Endothelial cell of umbilical vein (primary cell): ENCODE measurements around the gene THSD4. TPM values are rescaled to one million over a fixed set of nuclear protein-coding genes. Genes with fewer than 3 reads are reported as not detected.

ENCODE experiments used
- BruUV-seq: library from RNA; stranded (reverse); fragments of 400-500 nt; replicated peaks from 2 replicates; lab custom pipeline; 2021; lab: Mats Ljungman, UMichigan
- CTCF ChIA-PET: fragments of 300-600, 350-600 bp; sonication (Branson Sonifier 250); formaldehyde crosslinking; loops from one replicate; lab custom pipeline; 2021; ENCODE audit warnings: antibody characterized with exemption, inconsistent platforms; lab: Charles Lee
- POLR2A ChIA-PET: fragments of 300-600, 350-600 bp; sonication (Branson Sonifier 250); formaldehyde crosslinking; loops from one replicate; lab custom pipeline; 2021; ENCODE audit warnings: antibody characterized with exemption, inconsistent platforms; lab: Charles Lee
- DNase-seq: peaks from one replicate; pipeline ENCODE4 v3.0.0-alpha.2; 2011; ENCODE audit warnings: low read depth, low spot score
- FAIRE-seq: peaks from 2 replicates; lab custom pipeline; 2011; peaks lifted over from hg19 to GRCh38; lab: Jason Lieb, UNC
- H2AFZ ChIP-seq: 2 replicates; pipeline ENCODE4 v1.6.0; 2012; ENCODE audit warnings: low read depth, low read length, control low read depth, inconsistent platforms
- H3K27ac ChIP-seq: 2 replicates; pipeline ENCODE4 v1.5.1; 2011; ENCODE audit warnings: low read depth, mild to moderate bottlenecking, control low read depth, low read length, moderate library complexity; ENCODE audit not compliant: insufficient read depth
- H3K27me3 ChIP-seq, 2 experiments: 2 replicates each; pipeline versions ENCODE4 v1.6.0 to v1.6.1; 2011; ENCODE audit warnings: low read length in 2 of 2, mixed read lengths in 1 of 2; ENCODE audit not compliant: control insufficient read depth in 2 of 2, insufficient read depth in 2 of 2
- H3K36me3 ChIP-seq, 2 experiments: 2 replicates in 1 of 2; 3 replicates in 1 of 2; pipeline ENCODE4 v1.5.1; 2011; ENCODE audit warnings: low read length in 2 of 2, mild to moderate bottlenecking in 1 of 2, moderate library complexity in 1 of 2; ENCODE audit not compliant: control insufficient read depth in 2 of 2, insufficient read depth in 2 of 2; ENCODE audit errors: extremely low read depth in 1 of 2
- H3K4me1 ChIP-seq: 3 replicates; pipeline ENCODE4 v1.5.1; 2011; ENCODE audit warnings: mild to moderate bottlenecking, low read length; ENCODE audit not compliant: control insufficient read depth, insufficient read depth; ENCODE audit errors: extremely low read depth
- H3K4me2 ChIP-seq: 2 replicates; pipeline ENCODE4 v1.6.1; 2011; ENCODE audit warnings: low read length, control low read depth, mixed read lengths; ENCODE audit not compliant: insufficient read depth
- H3K4me3 ChIP-seq, 3 experiments: fragments of 200-600 bp in 1 of 3; sonication (generic), shearing (Covaris generic) in 1 of 3; replicated peaks in 1 of 3; 2 replicates each; pipeline ENCODE4 v1.5.1; 2011 to 2016; ENCODE audit warnings: control low read depth in 3 of 3, low read length in 3 of 3, mild to moderate bottlenecking in 2 of 3, inconsistent platforms in 1 of 3, low read depth in 1 of 3, moderate library complexity in 1 of 3; ENCODE audit not compliant: insufficient read depth in 1 of 3
- H3K79me2 ChIP-seq: 2 replicates; pipeline ENCODE4 v1.6.0; 2012; ENCODE audit warnings: low read length, inconsistent platforms; ENCODE audit not compliant: control insufficient read depth, insufficient read depth
- H3K9ac ChIP-seq: replicated peaks from 2 replicates; pipeline ENCODE3; 2011; ENCODE audit warnings: low read length, control low read depth; ENCODE audit not compliant: insufficient read depth; ENCODE audit errors: extremely low read depth
- H3K9me1 ChIP-seq: replicated peaks from 3 replicates; pipeline ENCODE4 v1.6.0; 2011; ENCODE audit warnings: mild to moderate bottlenecking, low read length; ENCODE audit not compliant: control insufficient read depth, insufficient read depth; ENCODE audit errors: extremely low read depth
- H3K9me3 ChIP-seq: replicated peaks from 2 replicates; pipeline ENCODE4 v1.5.1; 2012; ENCODE audit warnings: low read length, inconsistent platforms; ENCODE audit not compliant: control insufficient read depth, insufficient read depth
- H4K20me1 ChIP-seq: replicated peaks from 2 replicates; pipeline ENCODE3; 2011; ENCODE audit warnings: mild to moderate bottlenecking, low read length; ENCODE audit not compliant: control insufficient read depth, insufficient read depth; ENCODE audit errors: extremely low read depth
- CTCF ChIP-seq, 2 donors: IDR thresholded peaks; 1 replicate in 1 of 2; 2 replicates in 1 of 2; pipeline ENCODE4 v1.5.1; 2011; ENCODE audit warnings: low read length in 2 of 2, mild to moderate bottlenecking in 2 of 2, moderate library complexity in 2 of 2, control low read depth in 1 of 2, inconsistent platforms in 1 of 2, low read depth in 1 of 2; ENCODE audit not compliant: insufficient read depth in 1 of 2; ENCODE audit errors: extremely low read depth in 1 of 2
- EZH2 ChIP-seq: IDR thresholded peaks from 2 replicates; pipeline ENCODE4 v1.6.1; 2012; ENCODE audit warnings: borderline replicate concordance, low read depth, mild to moderate bottlenecking, moderate library complexity, low read length, inconsistent platforms; ENCODE audit not compliant: severe bottlenecking
- FOS ChIP-seq: IDR thresholded peaks from 2 replicates; pipeline ENCODE4 v1.6.1; 2011; ENCODE audit warnings: mild to moderate bottlenecking, low read length, moderate library complexity, borderline replicate concordance; ENCODE audit not compliant: insufficient read depth
- GATA2 ChIP-seq: IDR thresholded peaks from 2 replicates; pipeline ENCODE4 v1.7.0; 2011; ENCODE audit warnings: low read depth, mild to moderate bottlenecking, moderate library complexity, mixed read lengths, low read length; ENCODE audit not compliant: insufficient read length, insufficient read depth
- JUN ChIP-seq: IDR thresholded peaks from 2 replicates; pipeline ENCODE4 v1.6.1; 2011; ENCODE audit warnings: borderline replicate concordance, low read depth; ENCODE audit not compliant: insufficient read length, insufficient read depth
- MYC ChIP-seq: IDR thresholded peaks from one replicate; pipeline ENCODE4 v1.6.1; 2011; ENCODE audit warnings: mild to moderate bottlenecking, low read depth, low read length
- POLR2A ChIP-seq: IDR thresholded peaks from 2 replicates; pipeline ENCODE4 v1.6.1; 2012; ENCODE audit warnings: low read depth, mild to moderate bottlenecking, control low read depth, low read length
- POLR2AphosphoS5 ChIP-seq: IDR thresholded peaks from 2 replicates; pipeline ENCODE4 v1.6.1; 2012; ENCODE audit warnings: low read depth, mild to moderate bottlenecking, control low read depth, low read length, moderate library complexity; ENCODE audit not compliant: insufficient read depth
- dilution Hi-C: fragments of 300-500 bp; cut with MboI; formaldehyde crosslinking; loops from one replicate; pipeline ENCODE4 v1.15.0; 2019; ENCODE audit warnings: low sequenced_read_pairs; ENCODE audit not compliant: extremely low pct_ligation_motif_present
- intact Hi-C: fragments of 100-400 bp; cut with micrococcal nuclease; formaldehyde crosslinking; loops from one replicate; pipeline ENCODE4 v1.10.0; 2022
- polyA plus RNA-seq, 4 experiments: library from polyadenylated mRNA; depleted of rRNA in 3 of 4; stranded (reverse) in 3 of 4; unstranded in 1 of 4; fragments of >200 nt; gene quantifications; 2 replicates each; pipeline versions ENCODE4 v1.2.1 to v1.2.3, GENCODE V29; 2011 to 2012; ENCODE audit warnings: missing spikeins in 1 of 4
- total RNA-seq: library from RNA; stranded (reverse); gene quantifications from 2 replicates; pipeline ENCODE4 v1.2.3, GENCODE V29; 2021
- TF ChIP-seq, protein P1 (sequence below): IDR thresholded peaks from 2 replicates; pipeline ENCODE4 v1.6.1; 2011; ENCODE audit not compliant: insufficient read depth, insufficient read length

The THSD4 gene
- total and polyA plus RNA-seq, 2 donors (not counting 3 experiments of a cell fraction or from before 2014, with no cell fraction given), result 9.9 to 25.4 TPM

DNA sequence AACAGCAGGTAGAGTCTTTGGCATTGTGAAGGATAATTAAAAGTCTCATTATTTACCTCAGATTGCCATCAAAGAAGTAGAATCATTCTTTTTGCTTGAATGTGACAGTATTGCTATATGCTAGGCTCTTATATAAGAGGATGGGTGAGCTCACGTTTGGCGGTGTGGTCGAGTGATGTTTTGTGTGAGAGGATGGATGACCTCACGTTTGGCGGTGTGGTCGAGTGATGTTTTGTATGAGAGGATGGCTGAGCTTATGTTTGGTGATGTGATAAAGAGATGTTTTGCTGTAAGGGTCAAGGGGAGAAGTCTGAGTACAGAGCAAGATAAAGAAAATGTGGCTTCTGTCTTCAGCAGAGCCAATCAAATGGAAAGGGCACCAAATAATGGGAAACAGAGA lies 395.5 kb downstream of the THSD4 start:
- Histone ChIP-seq H3K4me2 (no peak overlapping the region), H3K27ac (no peak overlapping the region), H2AFZ (no peak overlapping the region), H3K4me1 (no peaks in the 10 kb centered on the region), H3K79me2 (no peaks in the 10 kb centered on the region), H4K20me1 (no peaks in the 10 kb centered on the region), H3K9ac (no peak overlapping the region), H3K4me3 (no peak overlapping the region), H3K9me1 (no peaks in the 10 kb centered on the region), H3K36me3 (no peaks in the 10 kb centered on the region), H3K27me3 (peaks cover 0 to 2% of the 10 kb centered on the region in 2 experiments), H3K9me3 (no peaks in the 10 kb centered on the region)
- DNase-seq, result no peak
- BruUV-seq, result no TSS peak
- no peak for FAIRE-seq
- ChIA-PET CTCF (no interaction called here), POLR2A (no interaction called here)
- TF ChIP-seq POLR2A, result no peak
- TF ChIP-seq EZH2, result no peak
- TF ChIP-seq, protein P1, sequence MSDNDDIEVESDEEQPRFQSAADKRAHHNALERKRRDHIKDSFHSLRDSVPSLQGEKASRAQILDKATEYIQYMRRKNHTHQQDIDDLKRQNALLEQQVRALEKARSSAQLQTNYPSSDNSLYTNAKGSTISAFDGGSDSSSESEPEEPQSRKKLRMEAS, result no peak
- TF ChIP-seq MYC, result no peak
- TF ChIP-seq POLR2AphosphoS5, result no peak
- no peak for TF ChIP-seq FOS
- TF ChIP-seq JUN, result no peak
- no peak for TF ChIP-seq CTCF (IDR thresholded peaks at IDR 0.05; ENCODE audit: extremely low read depth in 1 of 2, insufficient read depth in 1 of 2, low read depth in 1 of 2, low read length in 2 of 2)
- no peak for TF ChIP-seq GATA2
- intact Hi-C loops (no loop called here), dilution Hi-C loops (no loop called here)
